ENCODE measurements around the gene SPACA6.

DNA sequence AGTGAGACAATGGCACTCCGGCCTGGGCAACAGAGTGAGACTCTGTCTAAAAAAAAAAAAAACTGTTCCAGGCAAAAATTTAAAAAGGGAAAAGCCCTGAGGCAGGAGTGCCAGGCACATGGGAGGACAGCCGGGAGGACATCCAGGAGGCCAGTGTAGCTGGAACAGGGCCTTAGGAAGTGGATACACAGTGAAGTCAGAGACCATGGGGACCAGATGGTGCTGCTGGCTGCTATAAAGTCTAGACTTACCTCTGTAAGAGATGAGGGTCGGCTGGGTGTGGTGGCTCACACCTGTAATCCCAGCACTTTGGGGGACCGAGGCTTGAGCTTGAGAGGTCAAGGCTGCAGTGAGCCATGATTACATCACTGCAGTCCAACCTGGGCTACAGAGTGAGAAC lies 15.7 kb downstream of the SPACA6 start:
- no peak for TF ChIP-seq CTCF (IDR thresholded peaks at IDR 0.05)
- TF ChIP-seq POLR2A (IDR thresholded peaks at IDR 0.05), result no peak
- TF ChIP-seq EP300 (IDR thresholded peaks at IDR 0.05), result no peak
- no peak for TF ChIP-seq POLR2AphosphoS5 (IDR thresholded peaks at IDR 0.05)

Measured in stomach (tissue), 4 donors.